ENCODE measurements around the gene ANKRD50. TPM values are rescaled to one million over a fixed set of nuclear protein-coding genes. Genes with fewer than 3 reads are reported as not detected.

ANKRD50 gene
- total RNA-seq, 1 donor from 2014 or later, result 20.6 TPM

GRCh38 chr4:124696182-124696581, 16.4 kb downstream of the ANKRD50 start:
- no peaks in the 10 kb centered on the region for H3K9me3 ChIP-seq
- TF ChIP-seq POLR2A (IDR thresholded peaks at IDR 0.05) (no peak), POLR2AphosphoS5 (IDR thresholded peaks at IDR 0.05; ENCODE audit: insufficient read depth in 1 of 2, low read depth in 1 of 2) (no peak), CTCF (IDR thresholded peaks at IDR 0.05) (no peak)
- no peak overlapping the region for H3K27ac ChIP-seq
- H3K4me1 ChIP-seq, result no peaks in the 10 kb centered on the region
- no peaks in the 10 kb centered on the region for H3K27me3 ChIP-seq
- intact Hi-C loops (cut with DNase I), result no loop called here
- peaks cover 0 to 5% of the 10 kb centered on the region in 2 donors for H3K36me3 ChIP-seq
- no peak for DNase-seq (ENCODE audit: extremely low spot score in 2 of 2)
- H3K4me3 ChIP-seq, result no peak overlapping the region

GRCh38 chr4:124694946-124695598, 17.5 kb downstream of the ANKRD50 start:
- Histone ChIP-seq H3K4me3 (no peak overlapping the region), H3K36me3 (peaks cover 0 to 5% of the 10 kb centered on the region in 2 donors), H3K27me3 (no peaks in the 10 kb centered on the region), H3K4me1 (no peaks in the 10 kb centered on the region), H3K9me3 (no peaks in the 10 kb centered on the region), H3K27ac (no peak overlapping the region)
- intact Hi-C loops (cut with DNase I), result no loop called here
- no peak for TF ChIP-seq POLR2A (IDR thresholded peaks at IDR 0.05)
- no peak for TF ChIP-seq POLR2AphosphoS5 (IDR thresholded peaks at IDR 0.05; ENCODE audit: insufficient read depth in 1 of 2, low read depth in 1 of 2)
- no peak for TF ChIP-seq CTCF (IDR thresholded peaks at IDR 0.05)
- DNase-seq (ENCODE audit: extremely low spot score in 2 of 2), result no peak

DNA sequence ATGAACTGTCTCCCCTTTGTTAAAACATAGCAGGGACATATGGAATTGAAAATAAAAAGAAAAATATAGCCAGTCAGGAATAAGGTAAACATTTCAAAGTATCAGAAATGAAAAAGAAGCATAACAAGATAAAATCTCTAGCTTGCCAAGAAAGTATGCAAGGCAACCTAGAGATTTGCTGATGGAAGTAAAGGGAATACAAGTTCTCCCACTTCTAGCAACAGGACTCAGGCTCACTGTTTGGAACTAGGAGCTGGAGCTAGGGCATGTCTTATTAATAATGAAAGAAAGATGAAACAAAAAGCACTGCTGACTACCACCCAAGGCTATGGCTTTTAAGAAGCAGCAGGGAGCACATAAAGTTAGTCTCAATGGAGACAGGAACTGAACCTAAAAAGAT, 18.2 kb downstream of the ANKRD50 start:
- peaks cover 0 to 5% of the 10 kb centered on the region in 2 donors for H3K36me3 ChIP-seq
- H3K27ac ChIP-seq, result no peak overlapping the region
- intact Hi-C loops (cut with DNase I), result no loop called here
- no peaks in the 10 kb centered on the region for H3K27me3 ChIP-seq
- H3K9me3 ChIP-seq, result no peaks in the 10 kb centered on the region
- no peak for TF ChIP-seq POLR2A (IDR thresholded peaks at IDR 0.05)
- no peak for TF ChIP-seq POLR2AphosphoS5 (IDR thresholded peaks at IDR 0.05; ENCODE audit: insufficient read depth in 1 of 2, low read depth in 1 of 2)
- TF ChIP-seq CTCF (IDR thresholded peaks at IDR 0.05), result no peak
- no peak overlapping the region for H3K4me3 ChIP-seq
- no peak for DNase-seq (ENCODE audit: extremely low spot score in 2 of 2)
- H3K4me1 ChIP-seq, result no peaks in the 10 kb centered on the region

DNA sequence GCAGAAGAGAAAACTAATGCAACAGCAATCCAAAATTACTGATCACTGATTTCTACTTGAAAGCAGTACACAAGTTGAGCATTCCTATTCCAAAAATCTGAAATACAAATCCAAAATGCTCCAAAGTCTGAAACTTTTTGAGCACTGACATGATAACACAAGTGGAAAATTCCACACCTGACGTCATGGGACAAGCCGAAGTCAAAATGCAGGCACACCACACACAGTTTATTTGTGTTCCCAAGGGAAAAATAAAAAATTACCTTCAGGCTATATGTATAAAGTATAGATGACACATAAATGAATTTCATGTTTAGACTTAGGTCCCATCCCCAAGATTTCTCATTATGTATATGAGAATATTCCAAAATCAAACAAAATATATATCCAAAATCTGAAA, 20.7 kb downstream of the ANKRD50 start:
- TF ChIP-seq POLR2AphosphoS5 (IDR thresholded peaks at IDR 0.05; ENCODE audit: insufficient read depth in 1 of 2, low read depth in 1 of 2) (no peak), POLR2A (IDR thresholded peaks at IDR 0.05) (no peak), CTCF (IDR thresholded peaks at IDR 0.05) (no peak)
- Histone ChIP-seq H3K27ac (no peak overlapping the region), H3K4me3 (no peak overlapping the region), H3K27me3 (no peaks in the 10 kb centered on the region), H3K9me3 (no peaks in the 10 kb centered on the region), H3K36me3 (peaks cover 0 to 5% of the 10 kb centered on the region in 2 donors), H3K4me1 (no peaks in the 10 kb centered on the region)
- intact Hi-C loops (cut with DNase I), result no loop called here
- no peak for DNase-seq (ENCODE audit: extremely low spot score in 2 of 2)

DNA sequence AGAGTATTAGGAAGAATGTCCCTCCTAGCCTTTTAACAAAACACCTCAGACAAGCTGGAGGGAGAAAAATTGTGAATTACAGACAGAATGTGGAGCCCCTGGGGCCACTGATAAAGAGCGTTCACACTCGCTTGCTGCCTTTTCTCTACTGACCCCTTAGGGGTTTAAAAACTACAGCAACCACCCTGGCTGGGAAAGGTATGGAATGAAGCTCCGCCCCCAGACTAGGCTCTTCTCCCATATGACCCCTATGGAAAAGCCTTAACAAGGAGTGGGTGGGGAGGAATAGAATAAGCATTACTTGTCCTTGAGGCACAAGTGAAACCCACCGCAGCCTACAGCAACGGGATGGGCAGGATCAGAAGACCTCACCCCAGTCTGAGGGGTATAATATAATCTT, 26.3 kb downstream of the ANKRD50 start:
- Histone ChIP-seq H3K27ac (no peak overlapping the region), H3K27me3 (no peaks in the 10 kb centered on the region), H3K4me3 (no peak overlapping the region), H3K4me1 (peaks cover 7% of the 10 kb centered on the region), H3K36me3 (no peaks in the 10 kb centered on the region), H3K9me3 (no peaks in the 10 kb centered on the region)
- intact Hi-C loops (cut with DNase I), result no loop called here
- DNase-seq (ENCODE audit: extremely low spot score in 2 of 2), result no peak
- TF ChIP-seq CTCF (IDR thresholded peaks at IDR 0.05), result no peak
- TF ChIP-seq POLR2A (IDR thresholded peaks at IDR 0.05), result no peak
- TF ChIP-seq POLR2AphosphoS5 (IDR thresholded peaks at IDR 0.05; ENCODE audit: insufficient read depth in 1 of 2, low read depth in 1 of 2), result no peak

Measured in vagina (tissue), 2 donors.